Skeletal muscle cell (primary cell): ENCODE data around the gene KIF26A.
"Not testable (repeated sequence)": the region's sequence is repeated elsewhere in the genome, so short reads cannot be mapped to it uniquely, and the experiment has no call there.

Experiments
- DNase-seq: peaks from one replicate; pipeline ENCODE4 v3.0.0-alpha.2; 2010; ENCODE audit warnings: low read depth
- H3K4me3 ChIP-seq: 2 replicates; pipeline ENCODE4 v1.5.1; 2011; ENCODE audit warnings: low read depth, mild to moderate bottlenecking, control low read depth, low read length, moderate library complexity

KIF26A gene

GRCh38 chr14:104197449-104198247 lies 59.3 kb downstream of the KIF26A start:
- DNase-seq: no peak
- no peak overlapping the region for H3K4me3 ChIP-seq

GRCh38 chr14:104199266-104199895 lies 61.0 kb downstream of the KIF26A start:
- no peak for DNase-seq
- no peak overlapping the region for H3K4me3 ChIP-seq

- no peak overlapping the region for H3K4me3 ChIP-seq
- DNase-seq: no peak
Measured at GRCh38 chr14:104200106-104200505, 61.7 kb downstream of the KIF26A start.

GRCh38 chr14:104200591-104200990 lies 62.2 kb downstream of the KIF26A start:
- H3K4me3 ChIP-seq: no peak overlapping the region
- no peak for DNase-seq

GRCh38 chr14:104201063-104201462 lies 62.7 kb downstream of the KIF26A start:
- no peak overlapping the region for H3K4me3 ChIP-seq
- DNase-seq: no peak

DNA sequence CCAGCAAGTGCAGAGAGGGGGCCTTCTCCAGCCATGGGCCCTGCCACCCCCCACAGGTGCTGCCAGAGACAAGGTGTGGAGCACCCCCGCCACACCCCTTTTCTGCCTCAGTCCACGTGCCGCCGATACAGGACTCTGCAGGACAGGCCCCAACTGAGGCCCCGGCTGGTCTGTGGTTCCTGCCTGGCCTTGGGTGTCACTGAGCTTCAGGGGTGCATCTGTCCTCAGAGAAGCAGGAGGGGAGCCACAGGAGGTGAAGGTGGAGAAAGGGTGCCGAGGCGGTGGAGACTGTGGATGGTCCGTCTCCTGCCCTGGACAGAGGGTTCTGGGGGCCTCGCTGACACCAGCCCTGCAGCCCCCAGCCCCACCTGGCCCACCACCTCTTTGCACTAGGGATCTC lies 63.1 kb downstream of the KIF26A start:
- DNase-seq: no peak
- no peak overlapping the region for H3K4me3 ChIP-seq

DNA sequence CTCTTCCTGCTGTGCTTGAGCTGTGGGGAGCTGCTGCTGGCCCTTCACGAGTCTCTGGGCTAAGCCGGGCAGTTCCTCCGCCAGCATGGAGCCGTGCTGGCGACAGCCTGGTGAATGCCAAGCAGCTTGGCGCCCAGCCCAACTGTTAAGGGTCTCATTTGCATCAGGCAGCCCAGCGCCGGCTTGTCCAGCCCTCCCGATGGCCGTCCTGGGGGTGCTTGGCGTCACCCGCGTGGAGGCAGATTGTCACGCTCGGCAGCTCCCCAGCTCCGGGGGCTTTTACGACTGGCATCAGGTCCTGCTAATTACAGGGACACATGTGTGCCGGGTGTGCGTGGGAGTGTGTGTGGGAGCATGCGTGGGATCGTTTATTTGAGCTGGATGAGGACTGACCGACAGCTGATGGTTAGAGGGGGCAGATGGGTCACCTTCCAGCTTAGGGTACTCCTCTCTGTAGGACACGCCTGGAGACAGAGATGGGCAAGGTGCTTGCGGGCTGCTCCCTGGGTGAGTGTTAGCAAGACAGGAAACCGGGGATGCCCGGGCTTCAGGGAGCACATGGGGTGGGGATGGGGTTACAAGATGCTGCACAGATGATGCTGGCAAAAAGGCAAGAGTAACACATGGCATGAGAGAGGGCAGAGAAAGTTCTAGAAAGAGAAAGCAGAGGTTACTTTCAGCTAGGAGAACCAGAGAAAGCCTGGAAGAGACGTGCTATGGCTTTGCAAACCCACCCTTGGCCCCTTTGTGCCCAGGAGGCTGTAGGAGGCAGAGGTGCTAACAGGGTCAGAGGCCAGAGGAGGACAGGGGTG lies 64.1 kb downstream of the KIF26A start:
- no peak for DNase-seq

DNA sequence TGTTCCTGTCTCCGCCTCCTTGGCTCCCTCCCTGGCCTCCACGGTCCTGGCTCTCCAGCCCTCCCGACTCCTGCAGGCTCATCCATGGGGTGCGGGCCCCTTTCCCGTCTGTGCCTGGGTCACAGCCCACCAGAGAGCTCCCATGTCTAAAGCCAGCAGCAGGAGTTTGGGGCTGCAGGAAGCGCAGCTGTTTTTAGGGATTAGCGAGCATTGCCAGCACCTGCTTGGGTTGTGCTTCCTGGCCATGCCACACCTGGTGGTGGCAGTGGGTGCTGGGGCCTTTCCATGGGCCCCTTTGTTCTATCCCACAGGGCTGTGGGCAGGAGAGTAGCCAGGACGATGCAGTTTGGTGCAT lies 64.7 kb downstream of the KIF26A start:
- H3K4me3 ChIP-seq: no peak overlapping the region
- DNase-seq: no peak

More for the DNA sequence above, 64.1 kb downstream of the KIF26A start:
- H3K4me3 ChIP-seq: no peak overlapping the region

GRCh38 chr14:104204660-104205149 lies 66.3 kb downstream of the KIF26A start:
- no peak overlapping the region for H3K4me3 ChIP-seq
- DNase-seq: no peak

DNA sequence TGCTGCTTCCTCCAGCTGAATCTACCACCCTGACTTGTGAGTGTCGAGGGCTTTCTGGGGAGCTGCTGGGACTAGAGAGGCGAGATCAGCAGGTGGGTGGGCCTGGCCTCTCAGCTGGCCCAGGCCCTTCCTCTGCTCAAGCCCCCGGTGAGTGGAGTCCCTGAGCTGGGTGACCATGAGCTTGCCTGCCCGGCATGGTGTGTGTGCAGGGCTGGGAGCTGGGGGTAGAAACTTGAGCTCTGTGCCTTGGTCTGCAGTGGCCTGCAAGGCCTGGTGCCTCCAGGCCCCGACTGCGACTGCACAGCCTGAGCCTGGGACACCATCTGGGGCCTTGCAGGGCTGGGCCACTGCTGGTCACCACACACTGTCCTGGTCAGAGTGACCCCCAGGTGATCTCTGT lies 67.4 kb downstream of the KIF26A start:
- DNase-seq: no peak
- no peak overlapping the region for H3K4me3 ChIP-seq

DNA sequence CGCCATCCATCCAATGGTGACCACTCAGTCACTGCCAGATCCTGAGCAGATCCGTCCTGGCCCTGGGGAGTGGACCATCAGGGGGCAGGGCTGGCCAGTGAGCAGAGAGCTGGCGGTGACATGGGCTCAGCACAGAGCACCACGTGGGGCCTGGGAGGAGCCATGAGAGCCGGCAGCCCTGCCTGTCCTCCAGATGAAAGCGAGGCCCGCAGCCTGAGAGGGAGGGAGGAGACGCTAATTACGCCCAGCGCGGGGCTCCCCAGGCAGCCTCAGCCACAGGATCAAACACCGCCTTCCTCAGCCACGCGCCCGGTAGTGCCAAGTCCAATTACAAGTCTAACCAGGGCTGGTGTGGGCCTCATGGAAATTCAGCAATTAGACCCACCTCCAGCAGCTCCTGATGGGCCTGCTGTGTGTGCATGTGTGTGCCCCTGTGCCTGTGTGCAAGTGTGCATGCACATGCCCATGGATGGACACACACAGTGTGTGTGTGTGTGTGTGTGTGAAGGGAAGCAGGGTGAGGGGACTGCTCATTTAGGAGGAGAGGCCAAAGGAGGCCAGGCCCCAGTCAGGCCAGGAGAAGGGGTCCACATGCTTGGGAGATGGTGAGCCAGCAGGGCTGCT lies 68.0 kb downstream of the KIF26A start:
- no peak for DNase-seq
- H3K4me3 ChIP-seq: no peak overlapping the region

DNA sequence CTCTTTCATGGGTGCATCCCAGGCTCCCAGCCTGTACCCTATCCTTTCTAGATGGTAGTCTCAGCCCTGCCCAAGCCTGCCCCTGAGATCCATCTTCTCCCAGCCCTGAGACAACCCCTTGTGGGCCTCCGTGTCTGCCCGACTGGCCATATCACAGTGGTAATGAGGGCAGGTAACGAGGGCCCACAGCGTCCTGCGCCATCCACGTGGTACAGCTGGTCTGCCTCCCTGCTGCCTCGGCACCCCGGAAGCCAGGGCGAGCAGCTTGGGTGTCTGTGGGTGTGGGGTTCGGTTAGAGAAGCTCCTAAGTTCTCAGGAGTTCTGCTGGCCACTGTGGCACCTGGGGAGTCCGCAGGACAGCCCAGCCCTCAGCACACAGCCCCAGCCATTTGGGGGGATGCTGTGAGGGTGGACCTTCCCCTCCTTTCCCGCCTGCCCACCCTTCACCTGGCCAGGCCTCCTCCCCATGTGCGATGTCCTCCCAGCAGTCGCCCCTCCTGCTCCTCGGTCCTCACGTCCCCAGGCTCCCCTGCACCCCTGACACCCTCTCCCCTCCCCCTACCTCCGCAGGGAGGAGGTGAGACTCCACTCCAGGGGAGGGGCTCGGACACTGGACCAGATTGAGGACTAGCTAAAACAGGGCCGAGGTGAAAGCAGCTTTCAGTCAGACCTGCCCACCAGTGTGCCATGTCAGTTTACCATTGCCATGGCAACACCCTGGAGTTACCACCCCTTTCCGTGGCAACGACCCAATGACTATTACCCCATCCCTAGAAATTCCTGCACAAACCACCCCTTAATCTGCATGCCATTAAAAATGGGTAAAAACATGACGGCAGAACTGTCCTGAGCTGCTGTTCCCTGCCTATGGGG lies 69.0 kb downstream of the KIF26A start:
- no peak overlapping the region for H3K4me3 ChIP-seq
- DNase-seq: no peak

- not testable (repeated sequence) for H3K4me3 ChIP-seq, DNase-seq
Measured at GRCh38 chr14:104208015-104208295, 69.6 kb downstream of the KIF26A start.

- DNase-seq: not testable (repeated sequence)
Measured at GRCh38 chr14:104208331-104208730, 69.9 kb downstream of the KIF26A start.

DNA sequence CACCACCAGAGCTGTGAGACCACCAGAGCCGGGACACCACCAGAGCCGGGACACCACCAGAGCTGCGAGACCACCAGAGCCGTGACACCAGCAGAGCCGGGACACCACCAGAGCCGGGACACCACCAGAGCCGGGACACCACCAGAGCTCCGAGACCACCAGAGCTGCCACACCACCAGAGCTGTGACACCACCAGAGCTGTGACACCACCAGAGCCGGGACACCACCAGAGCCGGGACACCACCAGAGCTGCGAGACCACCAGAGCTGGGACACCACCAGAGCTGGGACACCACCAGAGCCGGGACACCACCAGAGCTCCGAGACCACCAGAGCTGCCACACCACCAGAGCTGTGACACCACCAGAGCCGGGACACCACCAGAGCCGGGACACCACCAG lies 70.7 kb downstream of the KIF26A start:
- H3K4me3 ChIP-seq, DNase-seq: not testable (repeated sequence)

More at GRCh38 chr14:104208331-104208730, 69.9 kb downstream of the KIF26A start:
- H3K4me3 ChIP-seq: not testable (repeated sequence)

GRCh38 chr14:104209985-104210816 lies 71.8 kb downstream of the KIF26A start:
- no peak overlapping the region for H3K4me3 ChIP-seq
- DNase-seq: no peak

- no peak for DNase-seq
- H3K4me3 ChIP-seq: no peak overlapping the region
Measured at GRCh38 chr14:104210817-104211195, 72.4 kb downstream of the KIF26A start.

- DNase-seq: no peak
Measured at GRCh38 chr14:104211215-104211614, 72.8 kb downstream of the KIF26A start.

More at GRCh38 chr14:104211215-104211614, 72.8 kb downstream of the KIF26A start:
- no peak overlapping the region for H3K4me3 ChIP-seq
